HepG2 (cell line): ENCODE measurements around the gene MZF1. TPM values are rescaled to one million over a fixed set of nuclear protein-coding genes. Genes with fewer than 3 reads are reported as not detected.

Source experiments
- FOXA1 ChIP-seq, 2 experiments: fragments of 450-650 bp in 1 of 2; sonication (generic) in 1 of 2; formaldehyde crosslinking in 1 of 2; IDR thresholded peaks; 2 replicates each; pipeline versions ENCODE4 v1.4.0 to v1.6.1; 2016 to 2020; ENCODE audit warnings: missing genetic modification reagents in 1 of 2
- FOXK2 ChIP-seq: fragments of 450-650 bp; IDR thresholded peaks from 2 replicates; pipeline ENCODE4 v1.6.1; 2016
- HOXA3 ChIP-seq: sonication (generic); formaldehyde crosslinking; IDR thresholded peaks from 2 replicates; pipeline ENCODE4 v1.5.0; 2020; ENCODE audit warnings: missing genetic modification reagents
- HOXA9 ChIP-seq: sonication (generic); formaldehyde crosslinking; IDR thresholded peaks from 2 replicates; pipeline ENCODE4 v1.8.1; 2022; ENCODE audit warnings: missing genetic modification reagents, mild to moderate bottlenecking, moderate library complexity, borderline replicate concordance
- ISL2 ChIP-seq: sonication (generic); formaldehyde crosslinking; IDR thresholded peaks from 2 replicates; pipeline ENCODE4 v1.5.0; 2020; ENCODE audit warnings: missing genetic modification reagents
- JUNB ChIP-seq: sonication (generic); formaldehyde crosslinking; IDR thresholded peaks from 2 replicates; pipeline ENCODE4 v1.8.0; 2022; ENCODE audit warnings: missing genetic modification reagents, mild to moderate bottlenecking, borderline replicate concordance
- SRY ChIP-seq: sonication (generic); formaldehyde crosslinking; IDR thresholded peaks from 2 replicates; pipeline ENCODE4 v1.8.0; 2022; ENCODE audit warnings: mild to moderate bottlenecking, missing genetic modification reagents
- ZNF263 ChIP-seq: sonication (generic); formaldehyde crosslinking; IDR thresholded peaks from 2 replicates; pipeline ENCODE4 v1.4.0; 2020; ENCODE audit warnings: missing genetic modification reagents
- polyA plus RNA-seq, 8 experiments: library from polyadenylated mRNA; depleted of rRNA in 3 of 8; stranded (reverse) in 7 of 8; unstranded in 1 of 8; fragments of >200 nt; fragmentation: Illumina TruSeq in 4 of 8; extraction: Trizol in 4 of 8; gene quantifications; 2 replicates each; pipeline versions ENCODE4 v1.2.1 to v1.2.3, GENCODE V29; 2011 to 2016; ENCODE audit warnings: low read depth in 4 of 8, missing spikeins in 1 of 8, mixed read lengths in 1 of 8; ENCODE audit not compliant: insufficient read depth in 1 of 8
- total RNA-seq, 5 experiments: library from RNA; depleted of rRNA; stranded (reverse); fragments of >200 nt; fragmentation: Illumina TruSeq; extraction: Trizol; gene quantifications; 2 replicates each; pipeline ENCODE4 v1.2.3, GENCODE V29; 2016; ENCODE audit warnings: low read depth in 1 of 5
- TF ChIP-seq, protein P1 (sequence below): sonication (generic); formaldehyde crosslinking; IDR thresholded peaks from 2 replicates; pipeline ENCODE4 v1.4.0; 2020; ENCODE audit warnings: mild to moderate bottlenecking, missing genetic modification reagents
- TF ChIP-seq, protein P2 (sequence below): sonication (generic); formaldehyde crosslinking; IDR thresholded peaks from 2 replicates; pipeline ENCODE4 v1.4.0; 2020; ENCODE audit warnings: mild to moderate bottlenecking, missing genetic modification reagents
- TF ChIP-seq, protein P3 (sequence below): sonication (generic); formaldehyde crosslinking; IDR thresholded peaks from 2 replicates; pipeline ENCODE4 v1.9.0; 2021; ENCODE audit warnings: mild to moderate bottlenecking, missing genetic modification reagents
- TF ChIP-seq, protein P4 (sequence below): sonication (generic); formaldehyde crosslinking; IDR thresholded peaks from 2 replicates; pipeline ENCODE4 v1.4.0; 2020; ENCODE audit warnings: mild to moderate bottlenecking, missing genetic modification reagents, borderline replicate concordance
- TF ChIP-seq, protein P5 (sequence below): sonication (generic); formaldehyde crosslinking; IDR thresholded peaks from 2 replicates; pipeline ENCODE4 v1.5.0; 2020; ENCODE audit warnings: missing genetic modification reagents

The MZF1 gene
- total and polyA plus RNA-seq, 2 of the 13 experiments (the other 11 are each of a cell fraction or from before 2014, with no cell fraction given) = 3.1 to 8.1 TPM

DNA sequence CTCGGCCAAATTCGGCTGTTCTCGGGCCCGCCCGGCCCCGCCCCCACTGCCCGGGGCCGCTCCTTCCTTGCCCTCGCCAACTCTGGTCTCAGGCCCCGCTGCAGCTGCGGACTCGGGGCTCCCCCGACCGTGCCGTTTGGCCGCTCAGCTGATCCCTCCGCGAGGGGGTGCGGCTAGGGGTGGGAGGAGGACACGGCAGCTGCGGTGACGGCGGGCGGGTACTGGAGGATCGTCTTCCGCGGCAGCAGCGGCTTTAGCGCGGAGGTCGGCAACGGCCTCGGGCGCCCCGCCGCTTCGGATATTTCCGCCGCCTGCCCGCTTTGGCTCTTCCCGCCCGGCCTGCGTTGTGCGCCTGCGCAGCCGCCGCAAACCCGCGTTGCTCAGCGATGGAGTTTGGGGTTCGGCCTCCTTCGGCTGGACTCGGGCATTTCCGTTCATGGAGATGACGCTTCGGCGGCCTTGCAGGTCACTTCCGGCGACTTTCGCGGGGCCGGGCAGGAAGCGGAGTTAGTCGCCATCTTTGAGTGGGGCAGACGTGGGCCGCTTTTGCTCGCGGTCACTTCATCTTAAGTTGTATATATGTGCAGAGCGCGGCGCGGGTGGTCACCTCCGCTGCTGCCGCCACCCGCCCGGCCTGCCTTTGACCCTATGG is 14.4 kb downstream of the MZF1 start (continued):
- TF ChIP-seq ISL2 (CRISPR knock-in tag) = 0 out of 2 replicates have a peak, but pooled peaks have one; percentile 52
- TF ChIP-seq, protein P1, sequence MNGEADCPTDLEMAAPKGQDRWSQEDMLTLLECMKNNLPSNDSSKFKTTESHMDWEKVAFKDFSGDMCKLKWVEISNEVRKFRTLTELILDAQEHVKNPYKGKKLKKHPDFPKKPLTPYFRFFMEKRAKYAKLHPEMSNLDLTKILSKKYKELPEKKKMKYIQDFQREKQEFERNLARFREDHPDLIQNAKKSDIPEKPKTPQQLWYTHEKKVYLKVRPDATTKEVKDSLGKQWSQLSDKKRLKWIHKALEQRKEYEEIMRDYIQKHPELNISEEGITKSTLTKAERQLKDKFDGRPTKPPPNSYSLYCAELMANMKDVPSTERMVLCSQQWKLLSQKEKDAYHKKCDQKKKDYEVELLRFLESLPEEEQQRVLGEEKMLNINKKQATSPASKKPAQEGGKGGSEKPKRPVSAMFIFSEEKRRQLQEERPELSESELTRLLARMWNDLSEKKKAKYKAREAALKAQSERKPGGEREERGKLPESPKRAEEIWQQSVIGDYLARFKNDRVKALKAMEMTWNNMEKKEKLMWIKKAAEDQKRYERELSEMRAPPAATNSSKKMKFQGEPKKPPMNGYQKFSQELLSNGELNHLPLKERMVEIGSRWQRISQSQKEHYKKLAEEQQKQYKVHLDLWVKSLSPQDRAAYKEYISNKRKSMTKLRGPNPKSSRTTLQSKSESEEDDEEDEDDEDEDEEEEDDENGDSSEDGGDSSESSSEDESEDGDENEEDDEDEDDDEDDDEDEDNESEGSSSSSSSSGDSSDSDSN (CRISPR knock-in tag) = no peak; the same call in 1 of the 2 replicates
- no peak for TF ChIP-seq FOXK2
- TF ChIP-seq JUNB (CRISPR knock-in tag) = no peak
- TF ChIP-seq, protein P2, sequence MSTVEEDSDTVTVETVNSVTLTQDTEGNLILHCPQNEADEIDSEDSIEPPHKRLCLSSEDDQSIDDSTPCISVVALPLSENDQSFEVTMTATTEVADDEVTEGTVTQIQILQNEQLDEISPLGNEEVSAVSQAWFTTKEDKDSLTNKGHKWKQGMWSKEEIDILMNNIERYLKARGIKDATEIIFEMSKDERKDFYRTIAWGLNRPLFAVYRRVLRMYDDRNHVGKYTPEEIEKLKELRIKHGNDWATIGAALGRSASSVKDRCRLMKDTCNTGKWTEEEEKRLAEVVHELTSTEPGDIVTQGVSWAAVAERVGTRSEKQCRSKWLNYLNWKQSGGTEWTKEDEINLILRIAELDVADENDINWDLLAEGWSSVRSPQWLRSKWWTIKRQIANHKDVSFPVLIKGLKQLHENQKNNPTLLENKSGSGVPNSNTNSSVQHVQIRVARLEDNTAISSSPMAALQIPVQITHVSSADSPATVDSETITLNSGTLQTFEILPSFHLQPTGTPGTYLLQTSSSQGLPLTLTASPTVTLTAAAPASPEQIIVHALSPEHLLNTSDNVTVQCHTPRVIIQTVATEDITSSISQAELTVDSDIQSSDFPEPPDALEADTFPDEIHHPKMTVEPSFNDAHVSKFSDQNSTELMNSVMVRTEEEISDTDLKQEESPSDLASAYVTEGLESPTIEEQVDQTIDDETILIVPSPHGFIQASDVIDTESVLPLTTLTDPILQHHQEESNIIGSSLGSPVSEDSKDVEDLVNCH (CRISPR knock-in tag) = 0 out of 2 replicates have a peak, but pooled peaks have one; percentile 4
- TF ChIP-seq, protein P3, sequence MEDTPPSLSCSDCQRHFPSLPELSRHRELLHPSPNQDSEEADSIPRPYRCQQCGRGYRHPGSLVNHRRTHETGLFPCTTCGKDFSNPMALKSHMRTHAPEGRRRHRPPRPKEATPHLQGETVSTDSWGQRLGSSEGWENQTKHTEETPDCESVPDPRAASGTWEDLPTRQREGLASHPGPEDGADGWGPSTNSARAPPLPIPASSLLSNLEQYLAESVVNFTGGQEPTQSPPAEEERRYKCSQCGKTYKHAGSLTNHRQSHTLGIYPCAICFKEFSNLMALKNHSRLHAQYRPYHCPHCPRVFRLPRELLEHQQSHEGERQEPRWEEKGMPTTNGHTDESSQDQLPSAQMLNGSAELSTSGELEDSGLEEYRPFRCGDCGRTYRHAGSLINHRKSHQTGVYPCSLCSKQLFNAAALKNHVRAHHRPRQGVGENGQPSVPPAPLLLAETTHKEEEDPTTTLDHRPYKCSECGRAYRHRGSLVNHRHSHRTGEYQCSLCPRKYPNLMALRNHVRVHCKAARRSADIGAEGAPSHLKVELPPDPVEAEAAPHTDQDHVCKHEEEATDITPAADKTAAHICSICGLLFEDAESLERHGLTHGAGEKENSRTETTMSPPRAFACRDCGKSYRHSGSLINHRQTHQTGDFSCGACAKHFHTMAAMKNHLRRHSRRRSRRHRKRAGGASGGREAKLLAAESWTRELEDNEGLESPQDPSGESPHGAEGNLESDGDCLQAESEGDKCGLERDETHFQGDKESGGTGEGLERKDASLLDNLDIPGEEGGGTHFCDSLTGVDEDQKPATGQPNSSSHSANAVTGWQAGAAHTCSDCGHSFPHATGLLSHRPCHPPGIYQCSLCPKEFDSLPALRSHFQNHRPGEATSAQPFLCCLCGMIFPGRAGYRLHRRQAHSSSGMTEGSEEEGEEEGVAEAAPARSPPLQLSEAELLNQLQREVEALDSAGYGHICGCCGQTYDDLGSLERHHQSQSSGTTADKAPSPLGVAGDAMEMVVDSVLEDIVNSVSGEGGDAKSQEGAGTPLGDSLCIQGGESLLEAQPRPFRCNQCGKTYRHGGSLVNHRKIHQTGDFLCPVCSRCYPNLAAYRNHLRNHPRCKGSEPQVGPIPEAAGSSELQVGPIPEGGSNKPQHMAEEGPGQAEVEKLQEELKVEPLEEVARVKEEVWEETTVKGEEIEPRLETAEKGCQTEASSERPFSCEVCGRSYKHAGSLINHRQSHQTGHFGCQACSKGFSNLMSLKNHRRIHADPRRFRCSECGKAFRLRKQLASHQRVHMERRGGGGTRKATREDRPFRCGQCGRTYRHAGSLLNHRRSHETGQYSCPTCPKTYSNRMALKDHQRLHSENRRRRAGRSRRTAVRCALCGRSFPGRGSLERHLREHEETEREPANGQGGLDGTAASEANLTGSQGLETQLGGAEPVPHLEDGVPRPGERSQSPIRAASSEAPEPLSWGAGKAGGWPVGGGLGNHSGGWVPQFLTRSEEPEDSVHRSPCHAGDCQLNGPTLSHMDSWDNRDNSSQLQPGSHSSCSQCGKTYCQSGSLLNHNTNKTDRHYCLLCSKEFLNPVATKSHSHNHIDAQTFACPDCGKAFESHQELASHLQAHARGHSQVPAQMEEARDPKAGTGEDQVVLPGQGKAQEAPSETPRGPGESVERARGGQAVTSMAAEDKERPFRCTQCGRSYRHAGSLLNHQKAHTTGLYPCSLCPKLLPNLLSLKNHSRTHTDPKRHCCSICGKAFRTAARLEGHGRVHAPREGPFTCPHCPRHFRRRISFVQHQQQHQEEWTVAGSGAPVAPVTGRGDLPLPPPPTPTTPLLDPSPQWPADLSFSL (CRISPR knock-in tag) = no peak
- peak; percentile 79 for TF ChIP-seq SRY (CRISPR knock-in tag)
- TF ChIP-seq ZNF263 (CRISPR knock-in tag) = peak; percentile 44; the same call in 1 of the 2 replicates
- TF ChIP-seq, protein P4, sequence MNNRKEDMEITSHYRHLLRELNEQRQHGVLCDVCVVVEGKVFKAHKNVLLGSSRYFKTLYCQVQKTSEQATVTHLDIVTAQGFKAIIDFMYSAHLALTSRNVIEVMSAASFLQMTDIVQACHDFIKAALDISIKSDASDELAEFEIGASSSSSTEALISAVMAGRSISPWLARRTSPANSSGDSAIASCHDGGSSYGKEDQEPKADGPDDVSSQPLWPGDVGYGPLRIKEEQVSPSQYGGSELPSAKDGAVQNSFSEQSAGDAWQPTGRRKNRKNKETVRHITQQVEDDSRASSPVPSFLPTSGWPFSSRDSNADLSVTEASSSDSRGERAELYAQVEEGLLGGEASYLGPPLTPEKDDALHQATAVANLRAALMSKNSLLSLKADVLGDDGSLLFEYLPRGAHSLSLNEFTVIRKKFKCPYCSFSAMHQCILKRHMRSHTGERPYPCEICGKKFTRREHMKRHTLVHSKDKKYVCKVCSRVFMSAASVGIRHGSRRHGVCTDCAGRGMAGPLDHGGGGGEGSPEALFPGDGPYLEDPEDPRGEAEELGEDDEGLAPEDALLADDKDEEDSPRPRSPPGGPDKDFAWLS = no peak
- TF ChIP-seq FOXA1 (IDR thresholded peaks at IDR 0.05) = no peak
- 0 out of 2 replicates have a peak, but pooled peaks have one; percentile 25 for TF ChIP-seq FOXA1 (CRISPR knock-in tag; IDR thresholded peaks at IDR 0.05)
- TF ChIP-seq, protein P5, sequence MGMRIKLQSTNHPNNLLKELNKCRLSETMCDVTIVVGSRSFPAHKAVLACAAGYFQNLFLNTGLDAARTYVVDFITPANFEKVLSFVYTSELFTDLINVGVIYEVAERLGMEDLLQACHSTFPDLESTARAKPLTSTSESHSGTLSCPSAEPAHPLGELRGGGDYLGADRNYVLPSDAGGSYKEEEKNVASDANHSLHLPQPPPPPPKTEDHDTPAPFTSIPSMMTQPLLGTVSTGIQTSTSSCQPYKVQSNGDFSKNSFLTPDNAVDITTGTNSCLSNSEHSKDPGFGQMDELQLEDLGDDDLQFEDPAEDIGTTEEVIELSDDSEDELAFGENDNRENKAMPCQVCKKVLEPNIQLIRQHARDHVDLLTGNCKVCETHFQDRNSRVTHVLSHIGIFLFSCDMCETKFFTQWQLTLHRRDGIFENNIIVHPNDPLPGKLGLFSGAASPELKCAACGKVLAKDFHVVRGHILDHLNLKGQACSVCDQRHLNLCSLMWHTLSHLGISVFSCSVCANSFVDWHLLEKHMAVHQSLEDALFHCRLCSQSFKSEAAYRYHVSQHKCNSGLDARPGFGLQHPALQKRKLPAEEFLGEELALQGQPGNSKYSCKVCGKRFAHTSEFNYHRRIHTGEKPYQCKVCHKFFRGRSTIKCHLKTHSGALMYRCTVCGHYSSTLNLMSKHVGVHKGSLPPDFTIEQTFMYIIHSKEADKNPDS = no peak; the same call in 1 of the 2 replicates
- TF ChIP-seq HOXA3 (CRISPR knock-in tag) = peak; percentile 98
- peak; percentile 66; the same call in 1 of the 2 replicates for TF ChIP-seq HOXA9 (CRISPR knock-in tag)
